Hepatic stellate cell (primary cell): ENCODE measurements around the gene IMMT.
A peak's percentile ranks its signal among the peaks of the same experiment; 100 is the strongest.

Source experiments
- DNase-seq: peaks from one replicate; pipeline ENCODE4 v3.0.0; 2011; ENCODE audit warnings: low spot score

IMMT gene

DNA sequence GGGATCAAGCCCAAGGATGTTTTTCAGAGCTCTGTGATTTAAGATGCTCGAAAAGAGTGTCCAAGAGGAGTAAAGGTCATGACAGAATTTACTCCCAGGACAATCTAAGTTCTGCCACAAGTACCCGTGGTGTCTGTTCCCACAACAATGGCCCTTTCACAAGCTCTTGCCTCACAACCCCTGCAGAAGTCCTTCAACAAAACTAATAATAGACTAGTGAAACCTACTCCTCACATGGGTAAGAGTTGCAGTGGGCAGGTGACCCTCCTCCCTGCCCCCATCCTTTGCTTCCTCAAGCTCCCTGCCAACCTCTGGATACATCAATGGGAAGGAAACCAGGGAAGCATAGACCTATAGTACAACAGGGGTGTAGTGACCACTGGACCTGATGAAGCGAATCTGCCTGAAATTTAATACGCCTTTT is 54.3 kb downstream of the IMMT start:
- DNase-seq = no peak

- no peak for DNase-seq
Observed at GRCh38 chr2:86139981-86140380, 55.3 kb downstream of the IMMT start.

DNA sequence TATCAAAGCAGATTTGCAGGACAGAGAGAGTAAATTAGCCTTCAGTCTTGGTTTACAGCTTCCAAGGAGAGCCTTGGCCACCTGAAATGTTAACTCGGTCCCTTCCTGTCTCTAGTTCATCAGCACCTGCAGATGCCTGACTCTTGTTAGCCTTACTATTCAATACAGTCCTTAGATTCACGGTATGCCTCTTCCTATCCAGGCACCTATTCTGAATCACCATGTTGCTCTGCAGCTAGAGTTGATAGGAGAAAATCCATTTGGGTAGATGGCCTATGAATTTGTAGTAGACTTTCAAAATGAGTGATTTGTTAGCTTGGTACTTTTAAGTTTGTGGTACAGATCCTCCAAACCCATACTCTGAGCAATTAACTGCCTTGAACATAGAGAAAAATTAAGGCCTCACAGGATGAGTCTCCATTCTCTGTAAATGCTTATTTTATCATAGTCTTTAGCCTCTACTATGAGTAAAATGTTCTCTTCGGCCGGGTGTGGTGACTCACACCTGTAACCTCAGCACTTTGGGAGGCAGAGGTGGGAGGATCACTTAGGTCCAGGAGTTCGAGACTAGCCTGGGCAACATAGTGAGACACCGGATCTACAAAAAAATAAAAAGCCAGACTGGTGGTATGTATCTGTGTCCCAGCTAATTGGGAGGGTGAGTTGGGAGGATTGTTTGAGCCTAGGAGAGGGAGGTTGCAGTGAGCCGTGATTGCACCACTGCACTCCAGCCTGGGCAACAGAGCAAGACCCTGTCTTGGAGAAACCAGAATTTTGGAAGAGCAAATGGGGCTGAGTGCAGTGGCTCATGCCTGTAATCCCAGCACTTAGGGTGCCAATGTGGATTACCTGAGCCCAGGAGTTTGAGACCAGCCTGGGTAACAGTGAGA is 56.3 kb downstream of the IMMT start:
- DNase-seq = no peak

DNA sequence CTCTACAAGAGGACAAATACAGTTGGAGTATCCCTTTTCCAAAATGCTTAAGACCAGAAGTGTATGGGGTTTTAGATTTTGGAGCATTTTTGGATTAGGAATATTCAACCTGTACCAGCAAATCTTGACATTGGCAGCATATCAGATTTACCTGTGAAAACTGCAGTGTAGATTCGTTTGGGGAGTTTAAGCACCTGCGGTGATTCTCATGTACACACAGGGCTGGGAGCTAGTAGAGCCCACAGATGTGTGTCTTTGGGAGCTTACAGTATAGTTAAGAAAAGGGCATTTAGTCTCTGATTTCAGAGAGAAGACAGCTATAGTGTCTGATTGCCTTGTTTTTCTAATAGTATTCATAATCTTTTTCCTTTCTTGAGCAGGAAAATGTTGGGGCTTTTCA is 59.1 kb downstream of the IMMT start:
- no peak for DNase-seq

DNA sequence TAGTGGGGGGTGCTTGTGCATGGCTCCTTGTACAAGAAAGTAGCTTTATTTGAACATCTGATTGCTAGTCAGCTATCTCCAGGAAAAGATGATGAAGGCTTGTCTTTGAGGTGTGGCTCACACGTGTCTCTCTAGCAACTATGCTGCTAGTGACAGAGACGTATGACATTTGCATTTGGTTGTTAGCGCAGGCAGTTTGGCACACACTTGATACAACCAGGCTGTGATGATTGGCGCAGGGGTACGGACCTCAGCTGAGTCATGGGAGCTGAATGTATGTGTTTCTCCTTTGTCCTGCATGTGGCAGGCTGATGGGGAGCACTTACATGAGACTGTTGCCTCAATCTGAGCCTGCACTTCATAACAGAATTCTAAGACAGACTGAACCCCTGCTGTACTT is 59.6 kb downstream of the IMMT start:
- DNase-seq = no peak

DNA sequence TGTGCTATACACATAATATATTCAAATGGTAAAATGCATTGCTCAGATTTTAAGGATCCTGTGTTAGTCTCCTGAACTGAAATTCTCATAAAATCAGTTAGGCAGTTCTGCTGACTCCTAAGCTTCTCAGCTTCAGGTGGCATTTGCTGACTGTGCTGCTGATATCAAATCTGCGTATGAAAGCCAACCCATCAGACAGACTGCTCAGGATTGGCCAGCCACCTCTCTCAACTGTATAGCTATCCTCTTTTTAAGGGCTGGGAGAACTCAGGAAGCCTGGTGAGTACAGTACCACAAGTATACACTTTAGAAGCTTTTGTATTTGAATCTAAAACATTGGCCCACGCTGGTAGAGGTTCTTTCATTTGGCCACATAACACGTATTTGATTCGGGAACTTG is 60.6 kb downstream of the IMMT start:
- no peak for DNase-seq

GRCh38 chr2:86124683-86125082 is 70.6 kb downstream of the IMMT start:
- no peak for DNase-seq

DNA sequence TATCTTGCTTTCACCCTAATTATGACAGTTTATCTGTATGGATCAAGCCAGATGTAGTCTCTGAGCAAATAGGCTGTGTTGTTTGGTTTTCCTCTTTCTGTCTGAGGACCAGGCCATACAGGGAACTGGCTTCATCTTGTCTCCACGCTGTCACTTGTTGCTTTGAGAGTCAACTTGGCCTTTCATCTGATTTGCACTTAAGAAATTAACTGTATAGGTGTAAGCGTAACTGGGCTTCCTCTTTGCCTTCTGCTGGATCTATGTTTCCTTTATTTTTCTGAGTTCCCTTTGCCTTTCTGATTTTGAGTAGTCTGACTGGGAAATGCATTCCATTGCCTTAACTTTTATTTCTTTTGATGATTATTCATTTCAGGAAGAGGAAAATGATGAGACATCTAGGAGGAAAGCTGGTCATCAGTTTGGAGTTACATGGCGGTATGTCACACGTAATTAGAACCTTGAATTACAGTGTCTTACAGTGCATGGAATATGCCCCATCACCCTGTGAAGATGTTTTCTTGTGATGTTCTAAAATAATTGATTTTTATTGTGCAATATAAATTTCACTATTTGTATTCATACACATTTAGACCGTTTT is 71.8 kb downstream of the IMMT start:
- DNase-seq = no peak

GRCh38 chr2:86118130-86118529 is 77.1 kb downstream of the IMMT start:
- DNase-seq = no peak

DNA sequence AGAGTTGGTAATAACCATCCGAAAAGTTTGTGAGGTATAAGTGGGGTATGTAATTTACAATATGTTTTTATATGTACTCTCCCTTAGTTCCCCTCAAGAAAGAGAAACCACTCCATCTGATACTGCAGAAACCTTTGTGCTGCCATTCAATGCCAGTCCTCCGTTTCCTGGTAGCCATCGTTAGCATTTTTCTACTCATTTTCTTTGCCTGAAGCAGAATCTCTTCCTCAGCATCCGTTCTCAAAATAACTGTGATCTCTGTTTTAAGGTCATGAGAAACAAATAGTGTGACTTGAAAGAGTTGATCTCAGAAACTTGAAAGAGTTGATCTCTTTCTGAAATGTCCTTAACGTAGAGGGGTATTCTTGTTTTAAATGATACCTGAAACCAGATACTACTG is 88.2 kb downstream of the IMMT start:
- peak; percentile 5 for DNase-seq

DNA sequence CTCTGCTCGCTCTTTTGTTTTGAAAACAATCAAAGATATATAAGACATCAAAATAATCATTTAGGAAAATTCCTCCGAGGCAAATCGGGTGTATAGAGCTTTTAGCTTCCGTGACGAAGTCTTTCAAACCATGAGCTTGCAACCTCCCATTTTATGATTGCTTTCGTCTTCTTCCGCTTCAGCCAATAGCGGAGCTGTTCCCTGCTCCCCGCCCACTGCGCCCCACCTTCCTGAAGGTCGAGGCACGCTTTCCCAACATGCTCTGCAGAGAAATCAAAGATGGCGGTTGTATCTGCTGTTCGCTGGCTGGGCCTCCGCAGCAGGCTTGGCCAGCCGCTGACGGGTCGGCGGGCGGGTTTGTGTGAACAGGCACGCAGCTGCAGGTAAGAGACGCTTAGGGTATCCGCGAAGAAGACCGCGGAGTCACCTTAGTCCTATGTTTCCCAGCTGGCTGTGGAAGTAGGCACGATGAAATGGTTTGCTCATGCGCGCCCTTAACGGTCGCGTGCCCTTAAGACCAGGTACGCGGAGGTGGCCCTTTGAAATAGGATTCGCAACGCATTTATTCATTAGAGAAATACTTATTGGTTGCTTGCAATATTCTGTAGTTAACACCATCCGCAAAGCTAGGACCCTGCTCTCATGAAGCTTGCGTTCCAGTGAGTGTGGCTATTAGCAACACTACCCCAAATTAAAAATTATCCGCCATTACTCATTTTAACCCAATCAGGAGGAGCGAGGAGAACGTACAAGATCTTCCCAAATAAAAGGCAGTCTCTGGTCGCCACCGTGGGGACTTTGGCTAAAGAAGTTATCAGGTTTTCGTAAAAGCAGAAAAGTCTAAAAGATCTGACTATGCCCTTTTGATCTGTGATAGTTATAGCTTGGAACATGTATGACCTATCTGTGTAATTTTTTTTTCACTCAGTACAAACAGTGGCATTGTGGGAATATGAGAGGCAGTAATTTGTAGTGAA is 89.0 kb downstream of the IMMT start, which contains the start of gene PTCD3:
Gene PTCD3, plus strand, starts transcription at position 267 of the 977 bp plus-strand sequence. Its CDS starts 13 bp downstream, at position 280.
- peak; percentile 89 for DNase-seq

DNA sequence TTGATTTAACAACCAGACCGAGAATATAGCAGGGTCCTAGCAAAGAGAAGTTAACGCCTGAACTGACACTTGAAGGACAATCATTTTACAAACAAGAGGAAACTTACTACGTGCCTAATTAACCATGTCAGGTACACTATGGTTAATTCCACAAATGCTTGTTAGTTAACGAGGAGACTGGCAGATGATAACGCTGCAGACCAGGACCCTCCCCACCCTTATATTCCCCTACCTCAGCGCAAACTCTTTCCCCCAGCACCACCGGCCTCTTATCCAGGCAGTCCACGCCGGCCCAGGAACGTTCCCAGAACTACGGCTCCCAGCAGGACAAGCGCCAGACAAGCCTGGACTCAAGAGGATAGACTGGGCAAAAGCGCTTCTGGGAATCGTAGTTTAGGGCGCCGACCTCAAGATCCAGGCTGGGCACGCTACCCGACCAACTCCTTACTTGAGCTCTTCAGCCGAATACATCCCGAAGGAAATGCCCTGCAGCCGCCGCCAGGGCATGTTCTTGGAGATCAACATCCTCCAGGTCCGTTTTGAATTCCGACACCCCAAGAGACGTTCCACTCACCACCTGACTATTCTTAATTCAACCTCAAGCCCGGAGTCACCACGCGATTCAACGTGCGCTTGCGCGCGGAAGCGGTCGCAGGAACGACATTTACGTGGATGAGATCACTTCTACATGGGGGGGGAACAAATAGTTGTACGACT is 89.9 kb downstream of the IMMT start, which contains the start of gene POLR1A:
Gene POLR1A, minus strand, starts transcription at position 635 of the 717 bp plus-strand sequence. Its CDS starts 110 bp downstream, at position 525.
- DNase-seq = peak; percentile 75

DNA sequence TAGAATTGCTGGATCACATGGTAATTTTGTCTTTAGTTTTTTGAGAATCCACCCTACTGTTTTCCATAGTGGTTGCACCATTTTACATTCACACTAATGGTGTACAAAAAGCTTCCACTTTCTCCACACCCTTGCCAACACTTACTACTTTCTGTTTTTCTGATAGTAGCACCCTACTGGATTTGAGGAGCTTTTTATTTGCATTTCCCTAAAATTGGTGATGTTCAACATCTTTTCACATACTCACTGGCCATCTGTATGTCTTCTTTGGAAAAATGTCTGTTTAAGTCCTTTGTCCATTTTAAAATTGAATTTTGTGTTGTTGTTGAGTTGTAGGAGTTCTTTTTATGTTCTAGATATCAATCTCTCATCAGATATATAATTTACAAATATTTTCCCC is 93.1 kb downstream of the IMMT start:
- no peak for DNase-seq

DNA sequence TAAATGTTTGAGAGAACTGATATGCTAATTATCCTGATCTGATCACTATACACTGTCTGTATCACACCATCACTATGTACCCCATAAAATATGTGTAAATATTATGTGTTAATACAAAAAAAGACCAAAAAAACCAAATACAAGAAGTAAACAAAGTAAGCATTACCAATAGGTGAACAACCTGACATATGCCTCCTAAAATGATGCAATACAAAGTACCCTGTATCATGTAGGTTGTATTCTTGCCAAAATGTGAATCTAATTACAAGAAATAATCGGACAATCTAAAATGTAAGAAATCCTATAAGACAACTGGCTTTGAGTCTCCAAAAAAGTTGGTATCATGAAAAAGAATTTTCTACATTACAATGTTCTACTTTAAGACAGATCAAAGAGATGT is 97.3 kb downstream of the IMMT start:
- DNase-seq = no peak

- DNase-seq = no peak
Observed at GRCh38 chr2:86097114-86097896, 98.0 kb downstream of the IMMT start.

DNA sequence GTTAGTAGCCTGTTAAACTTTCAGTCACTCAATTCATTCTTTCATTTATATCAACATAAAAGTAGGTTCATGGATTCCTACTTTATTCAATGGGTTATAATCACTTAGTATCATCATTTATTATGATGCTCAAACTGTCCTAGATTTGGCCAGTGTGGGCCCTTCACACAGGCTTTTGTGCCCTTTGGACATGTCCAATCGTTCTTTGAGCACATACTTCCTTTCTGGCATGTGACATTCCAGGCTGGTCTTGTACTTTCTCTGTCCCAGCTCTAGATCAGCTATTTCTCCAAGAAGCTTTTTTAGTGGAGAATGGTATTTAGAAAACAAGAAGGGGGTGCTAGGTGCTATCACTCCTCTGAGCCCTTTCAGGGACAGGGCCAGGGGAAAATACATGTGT is 101.0 kb downstream of the IMMT start:
- no peak for DNase-seq
